Measurements from ENCODE around the gene MTERF4.

DNA sequence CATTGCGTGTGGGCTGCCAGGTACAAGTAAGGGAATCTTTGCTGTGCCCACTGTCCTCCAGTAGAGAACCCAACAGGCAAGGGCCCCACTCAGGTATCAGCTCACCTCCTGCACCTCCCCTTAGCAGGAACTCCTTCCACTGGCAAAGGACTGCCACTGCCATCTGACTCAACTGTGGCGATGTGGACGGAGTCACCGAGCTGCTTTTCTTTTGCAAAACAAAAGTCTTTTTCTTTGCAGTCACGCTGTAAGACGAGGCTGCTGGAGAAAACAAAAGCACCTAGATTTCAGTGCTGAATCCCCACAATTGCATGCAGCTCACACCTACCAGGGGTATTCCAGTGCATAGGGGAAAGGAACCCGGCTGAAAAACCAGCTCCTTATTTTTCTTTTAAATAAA, 7.9 kb downstream of the MTERF4 start:
- TF ChIP-seq CTCF (IDR thresholded peaks at IDR 0.05; ENCODE audit: low read depth, low read length), result no peak
- TF ChIP-seq POLR2A (IDR thresholded peaks at IDR 0.05; ENCODE audit: extremely low read depth, insufficient read length), result no peak
- no peak for TF ChIP-seq MAX (IDR thresholded peaks at IDR 0.05; ENCODE audit: low read depth, low read length)
